KOPT-K1 (cell line): ENCODE results near the gene IFT122.
A peak's percentile ranks its signal among the peaks of the same experiment; 100 is the strongest.
"Not testable (repeated sequence)": the region's sequence is repeated elsewhere in the genome, so short reads cannot be mapped to it uniquely, and the experiment has no call there.

Source experiments
- H3K27ac ChIP-seq: fragments of 200-600 bp; sonication (generic); 2 replicates; pipeline ENCODE4 v1.5.1; 2016; ENCODE audit warnings: antibody characterized with exemption, mild to moderate bottlenecking, low read depth, low read length; ENCODE audit not compliant: poor library complexity, severe bottlenecking
- H3K36me3 ChIP-seq: fragments of 200-600 bp; sonication (generic); 2 replicates; pipeline ENCODE4 v1.5.1; 2017; ENCODE audit warnings: antibody characterized with exemption, mild to moderate bottlenecking, low read length, moderate library complexity; ENCODE audit not compliant: insufficient read depth
- H3K9me3 ChIP-seq: fragments of 200-600 bp; sonication (generic); 2 replicates; pipeline ENCODE4 v1.5.1; 2017; ENCODE audit warnings: antibody characterized with exemption, low read length, mild to moderate bottlenecking; ENCODE audit not compliant: insufficient read depth, poor library complexity, severe bottlenecking

IFT122 gene

GRCh38 chr3:129545951-129546350 lies 105.9 kb downstream of the IFT122 start:
- not testable (repeated sequence) for H3K9me3 ChIP-seq, H3K27ac ChIP-seq, H3K36me3 ChIP-seq

GRCh38 chr3:129547241-129547640 lies 107.2 kb downstream of the IFT122 start:
- no peaks in the 10 kb centered on the region for H3K9me3 ChIP-seq
- no peak overlapping the region for H3K27ac ChIP-seq
- H3K36me3 ChIP-seq: no peaks in the 10 kb centered on the region

GRCh38 chr3:129548104-129548965 lies 108.3 kb downstream of the IFT122 start:
- Histone ChIP-seq H3K36me3 (no peaks in the 10 kb centered on the region), H3K27ac (no peak overlapping the region), H3K9me3 (no peaks in the 10 kb centered on the region)

- no peaks in the 10 kb centered on the region for H3K9me3 ChIP-seq
- no peak overlapping the region for H3K27ac ChIP-seq
- H3K36me3 ChIP-seq: no peaks in the 10 kb centered on the region
Measured at GRCh38 chr3:129549006-129549800, 109.2 kb downstream of the IFT122 start.

GRCh38 chr3:129549805-129550204 lies 109.8 kb downstream of the IFT122 start:
- Histone ChIP-seq H3K27ac (no peak overlapping the region), H3K36me3 (no peaks in the 10 kb centered on the region), H3K9me3 (no peaks in the 10 kb centered on the region)

GRCh38 chr3:129552287-129553050 lies 112.4 kb downstream of the IFT122 start:
- Histone ChIP-seq H3K9me3 (no peaks in the 10 kb centered on the region), H3K27ac (no peak overlapping the region), H3K36me3 (no peaks in the 10 kb centered on the region)

- Histone ChIP-seq H3K27ac (peak overlapping the region; percentile 54), H3K9me3 (no peaks in the 10 kb centered on the region), H3K36me3 (no peaks in the 10 kb centered on the region)
Measured at GRCh38 chr3:129553171-129553570, 113.1 kb downstream of the IFT122 start.

- Histone ChIP-seq H3K36me3 (no peaks in the 10 kb centered on the region), H3K27ac (peak overlapping the region; percentile 54), H3K9me3 (no peaks in the 10 kb centered on the region)
Measured at GRCh38 chr3:129553719-129554118, 113.7 kb downstream of the IFT122 start.

GRCh38 chr3:129554356-129555152 lies 114.5 kb downstream of the IFT122 start:
- Histone ChIP-seq H3K9me3 (no peaks in the 10 kb centered on the region), H3K27ac (peak overlapping the region; percentile 54), H3K36me3 (no peaks in the 10 kb centered on the region)

- Histone ChIP-seq H3K9me3 (no peaks in the 10 kb centered on the region), H3K36me3 (no peaks in the 10 kb centered on the region), H3K27ac (peak overlapping the region; percentile 54)
Measured at GRCh38 chr3:129555153-129555550, 115.1 kb downstream of the IFT122 start.

GRCh38 chr3:129555616-129556357 lies 115.8 kb downstream of the IFT122 start:
- Histone ChIP-seq H3K27ac (no peak overlapping the region), H3K36me3 (no peaks in the 10 kb centered on the region), H3K9me3 (no peaks in the 10 kb centered on the region)

- no peak overlapping the region for H3K27ac ChIP-seq
- no peaks in the 10 kb centered on the region for H3K36me3 ChIP-seq
- H3K9me3 ChIP-seq: no peaks in the 10 kb centered on the region
Measured at GRCh38 chr3:129556358-129556695, 116.3 kb downstream of the IFT122 start.

GRCh38 chr3:129556890-129557547 lies 117.0 kb downstream of the IFT122 start:
- Histone ChIP-seq H3K27ac (no peak overlapping the region), H3K36me3 (no peaks in the 10 kb centered on the region), H3K9me3 (no peaks in the 10 kb centered on the region)

- Histone ChIP-seq H3K27ac (no peak overlapping the region), H3K9me3 (no peaks in the 10 kb centered on the region), H3K36me3 (no peaks in the 10 kb centered on the region)
Measured at GRCh38 chr3:129557548-129557894, 117.5 kb downstream of the IFT122 start.
